Colonic mucosa (tissue), 4 donors: ENCODE results near the gene PLXNB1. TPM values are rescaled to one million over a fixed set of nuclear protein-coding genes. Genes with fewer than 3 reads are reported as not detected.

Experiments
- DNase-seq: peaks from one replicate; pipeline ENCODE4 v3.0.0-alpha.2; 2020
- H3K27ac ChIP-seq: fragments of 200-600 bp; one replicate; pipeline ENCODE4 v1.8.0; 2021
- H3K27me3 ChIP-seq: fragments of 200-600 bp; one replicate; pipeline ENCODE4 v1.8.0; 2021
- H3K36me3 ChIP-seq: fragments of 200-600 bp; one replicate; pipeline ENCODE4 v1.8.0; 2021
- H3K4me1 ChIP-seq: fragments of 200-600 bp; one replicate; pipeline ENCODE4 v1.8.0; 2021; ENCODE audit warnings: mild to moderate bottlenecking
- H3K4me3 ChIP-seq: fragments of 200-600 bp; one replicate; pipeline ENCODE4 v1.8.0; 2021
- H3K9ac ChIP-seq, 2 donors: one replicate each; pipeline ENCODE4 v1.7.0; 2013; ENCODE audit warnings: control low read depth in 2 of 2, low read depth in 2 of 2, low read length in 2 of 2
- H3K9me3 ChIP-seq: fragments of 200-600 bp; one replicate; pipeline ENCODE4 v1.8.0; 2021
- intact Hi-C: fragments of 100-400 bp; cut with DNase I; formaldehyde crosslinking; loops from one replicate; pipeline ENCODE4 v1.14.1; 2022
- total RNA-seq, 2 donors: library from RNA; stranded (reverse); fragmentation: NEBNext Ultra II Directional in 1 of 2; extraction: Animal tissue kit (Norgen Biotek cat#: 25700) in 1 of 2; gene quantifications; one replicate each; pipeline ENCODE4 v1.2.1, GENCODE V29; 2021
- TF ChIP-seq, protein P1 (sequence below): fragments of 200-600 bp; IDR thresholded peaks from one replicate; pipeline ENCODE4 v1.8.0; 2022; ENCODE audit warnings: antibody characterized with exemption, mild to moderate bottlenecking
- donor health status: healthy.
- donor health status: DM: no; HTN: no; CAD: no.
- donor health status: DM: no; HTN: no; CAD: no.

PLXNB1 gene
- total RNA-seq, 2 donors from 2014 or later, result 70.6 to 131 TPM

GRCh38 chr3:48412375-48413001, 17.4 kb downstream of the PLXNB1 start:
- Histone ChIP-seq H3K9ac (no peak overlapping the region), H3K27me3 (no peaks in the 10 kb centered on the region), H3K4me1 (no peaks in the 10 kb centered on the region), H3K9me3 (no peaks in the 10 kb centered on the region), H3K4me3 (no peak overlapping the region), H3K27ac (no peak overlapping the region), H3K36me3 (peaks cover 14% of the 10 kb centered on the region)
- TF ChIP-seq, protein P1, sequence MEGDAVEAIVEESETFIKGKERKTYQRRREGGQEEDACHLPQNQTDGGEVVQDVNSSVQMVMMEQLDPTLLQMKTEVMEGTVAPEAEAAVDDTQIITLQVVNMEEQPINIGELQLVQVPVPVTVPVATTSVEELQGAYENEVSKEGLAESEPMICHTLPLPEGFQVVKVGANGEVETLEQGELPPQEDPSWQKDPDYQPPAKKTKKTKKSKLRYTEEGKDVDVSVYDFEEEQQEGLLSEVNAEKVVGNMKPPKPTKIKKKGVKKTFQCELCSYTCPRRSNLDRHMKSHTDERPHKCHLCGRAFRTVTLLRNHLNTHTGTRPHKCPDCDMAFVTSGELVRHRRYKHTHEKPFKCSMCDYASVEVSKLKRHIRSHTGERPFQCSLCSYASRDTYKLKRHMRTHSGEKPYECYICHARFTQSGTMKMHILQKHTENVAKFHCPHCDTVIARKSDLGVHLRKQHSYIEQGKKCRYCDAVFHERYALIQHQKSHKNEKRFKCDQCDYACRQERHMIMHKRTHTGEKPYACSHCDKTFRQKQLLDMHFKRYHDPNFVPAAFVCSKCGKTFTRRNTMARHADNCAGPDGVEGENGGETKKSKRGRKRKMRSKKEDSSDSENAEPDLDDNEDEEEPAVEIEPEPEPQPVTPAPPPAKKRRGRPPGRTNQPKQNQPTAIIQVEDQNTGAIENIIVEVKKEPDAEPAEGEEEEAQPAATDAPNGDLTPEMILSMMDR, result no peak
- intact Hi-C loops, result no loop called here
- no peak for DNase-seq

DNA sequence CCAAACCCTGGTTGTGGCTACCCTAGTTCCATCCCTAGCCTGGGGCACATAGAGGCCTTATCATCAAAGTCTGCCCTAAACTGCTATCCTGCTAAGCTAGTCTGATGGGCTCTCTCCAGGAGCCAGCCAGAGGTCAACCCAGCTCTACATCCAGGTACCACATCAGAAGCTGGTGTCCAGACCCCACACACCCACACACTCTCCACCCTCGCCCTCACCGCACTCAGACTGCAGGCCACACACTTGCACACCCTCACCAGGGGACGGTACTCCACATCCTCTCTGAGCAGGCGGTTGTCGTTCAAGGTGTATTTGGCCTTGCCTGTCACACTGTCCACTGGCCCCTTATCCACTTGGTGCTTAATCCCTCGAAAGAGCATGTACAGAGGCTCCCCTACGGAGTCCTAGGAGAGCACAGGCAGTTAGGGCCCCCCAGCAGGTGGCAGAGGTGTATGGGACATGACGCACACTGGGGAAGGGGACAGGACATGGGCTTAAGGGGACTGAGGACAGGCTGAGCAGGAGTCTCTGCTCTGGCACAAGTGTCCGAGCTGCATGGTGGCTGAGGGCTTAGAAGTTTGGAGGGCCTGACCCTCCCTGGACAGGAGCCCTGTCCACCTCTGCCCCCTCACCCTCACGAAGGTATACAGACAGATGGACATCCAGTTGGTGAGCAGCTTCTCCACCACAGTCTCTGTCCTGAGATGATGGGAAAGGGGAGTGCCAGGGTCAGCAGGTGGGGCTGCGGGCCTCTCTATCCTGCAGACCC, 18.1 kb downstream of the PLXNB1 start:
- Histone ChIP-seq H3K9me3 (no peaks in the 10 kb centered on the region), H3K4me3 (no peak overlapping the region), H3K36me3 (peaks cover 14% of the 10 kb centered on the region), H3K9ac (no peak overlapping the region), H3K27me3 (no peaks in the 10 kb centered on the region), H3K4me1 (no peaks in the 10 kb centered on the region), H3K27ac (no peak overlapping the region)
- TF ChIP-seq, protein P1, result no peak
- DNase-seq, result no peak
- intact Hi-C loops, result no loop called here

GRCh38 chr3:48411041-48411588, 18.8 kb downstream of the PLXNB1 start:
- H3K4me1 ChIP-seq, result no peaks in the 10 kb centered on the region
- no peaks in the 10 kb centered on the region for H3K9me3 ChIP-seq
- TF ChIP-seq, protein P1, result no peak
- peaks cover 14% of the 10 kb centered on the region for H3K36me3 ChIP-seq
- intact Hi-C loops, result no loop called here
- no peak overlapping the region for H3K9ac ChIP-seq
- no peaks in the 10 kb centered on the region for H3K27me3 ChIP-seq
- H3K27ac ChIP-seq, result no peak overlapping the region
- no peak for DNase-seq
- H3K4me3 ChIP-seq, result no peak overlapping the region

- Histone ChIP-seq H3K36me3 (peaks cover 14% of the 10 kb centered on the region), H3K27ac (no peak overlapping the region), H3K4me3 (no peak overlapping the region), H3K4me1 (no peaks in the 10 kb centered on the region), H3K9me3 (no peaks in the 10 kb centered on the region), H3K9ac (no peak overlapping the region), H3K27me3 (no peaks in the 10 kb centered on the region)
- peak; percentile 14 for DNase-seq
- TF ChIP-seq, protein P1, result no peak
- intact Hi-C loops, result no loop called here
Measured at GRCh38 chr3:48410205-48411040, 19.5 kb downstream of the PLXNB1 start.
